ENCODE results near the gene YEATS2.

GRCh38 chr3:183718012-183718411, 20.4 kb downstream of the YEATS2 start:
- no peak for TF ChIP-seq POLR2A (IDR thresholded peaks at IDR 0.05)
- TF ChIP-seq CTCF (IDR thresholded peaks at IDR 0.05): no peak

All from right lobe of liver (tissue), 4 donors.